Measurements from ENCODE around the gene LY86. TPM values are rescaled to one million over a fixed set of nuclear protein-coding genes. Genes with fewer than 3 reads are reported as not detected.

The LY86 gene
- total RNA-seq, 1 experiment from 2014 or later = not detected

DNA sequence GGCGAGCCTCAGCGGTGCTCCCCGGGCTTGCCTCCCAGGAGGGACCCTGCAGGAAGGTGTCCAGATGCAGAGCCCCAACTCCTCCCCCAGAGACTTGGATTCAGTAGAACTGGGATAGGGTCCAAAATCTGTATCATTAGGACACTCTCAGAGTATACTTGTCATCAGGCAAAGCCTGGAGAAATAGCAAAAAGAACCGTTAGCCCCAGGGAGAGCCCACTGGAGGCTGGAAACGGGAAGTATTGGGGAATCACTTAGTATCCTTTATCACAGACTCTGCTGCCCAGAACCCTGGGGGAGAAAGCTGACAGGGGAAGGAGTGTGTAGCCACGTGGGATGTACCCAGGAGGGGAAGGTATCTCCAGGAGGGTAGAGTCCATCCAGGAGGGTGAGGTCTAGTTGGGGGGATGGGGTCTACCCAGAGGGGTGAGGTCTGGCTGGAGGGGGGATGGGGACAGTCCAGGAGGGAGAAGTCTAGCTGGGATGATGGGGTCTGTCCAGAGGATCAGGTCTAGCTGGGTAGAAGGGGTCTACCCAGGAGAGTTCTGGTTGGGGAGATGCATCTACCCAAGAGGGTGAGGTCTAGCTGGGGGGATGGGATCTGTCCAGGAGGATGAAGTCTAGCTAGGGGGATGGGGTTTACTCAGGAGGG lies 107.2 kb downstream of the LY86 start (continued):
- TF ChIP-seq, protein P1, sequence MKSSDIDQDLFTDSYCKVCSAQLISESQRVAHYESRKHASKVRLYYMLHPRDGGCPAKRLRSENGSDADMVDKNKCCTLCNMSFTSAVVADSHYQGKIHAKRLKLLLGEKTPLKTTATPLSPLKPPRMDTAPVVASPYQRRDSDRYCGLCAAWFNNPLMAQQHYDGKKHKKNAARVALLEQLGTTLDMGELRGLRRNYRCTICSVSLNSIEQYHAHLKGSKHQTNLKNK (CRISPR knock-in tag; IDR thresholded peaks at IDR 0.05) = no peak
- TF ChIP-seq SOX15 (CRISPR knock-in tag; IDR thresholded peaks at IDR 0.05) (no peak), MXD4 (CRISPR knock-in tag; IDR thresholded peaks at IDR 0.05; ENCODE audit: borderline replicate concordance) (no peak), NFATC4 (CRISPR knock-in tag; IDR thresholded peaks at IDR 0.05) (no peak)
- TF ChIP-seq, protein P2, sequence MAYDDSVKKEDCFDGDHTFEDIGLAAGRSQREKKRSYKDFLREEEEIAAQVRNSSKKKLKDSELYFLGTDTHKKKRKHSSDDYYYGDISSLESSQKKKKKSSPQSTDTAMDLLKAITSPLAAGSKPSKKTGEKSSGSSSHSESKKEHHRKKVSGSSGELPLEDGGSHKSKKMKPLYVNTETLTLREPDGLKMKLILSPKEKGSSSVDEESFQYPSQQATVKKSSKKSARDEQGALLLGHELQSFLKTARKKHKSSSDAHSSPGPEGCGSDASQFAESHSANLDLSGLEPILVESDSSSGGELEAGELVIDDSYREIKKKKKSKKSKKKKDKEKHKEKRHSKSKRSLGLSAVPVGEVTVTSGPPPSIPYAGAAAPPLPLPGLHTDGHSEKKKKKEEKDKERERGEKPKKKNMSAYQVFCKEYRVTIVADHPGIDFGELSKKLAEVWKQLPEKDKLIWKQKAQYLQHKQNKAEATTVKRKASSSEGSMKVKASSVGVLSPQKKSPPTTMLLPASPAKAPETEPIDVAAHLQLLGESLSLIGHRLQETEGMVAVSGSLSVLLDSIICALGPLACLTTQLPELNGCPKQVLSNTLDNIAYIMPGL (CRISPR knock-in tag; IDR thresholded peaks at IDR 0.05) = no peak
- TF ChIP-seq, protein P3, sequence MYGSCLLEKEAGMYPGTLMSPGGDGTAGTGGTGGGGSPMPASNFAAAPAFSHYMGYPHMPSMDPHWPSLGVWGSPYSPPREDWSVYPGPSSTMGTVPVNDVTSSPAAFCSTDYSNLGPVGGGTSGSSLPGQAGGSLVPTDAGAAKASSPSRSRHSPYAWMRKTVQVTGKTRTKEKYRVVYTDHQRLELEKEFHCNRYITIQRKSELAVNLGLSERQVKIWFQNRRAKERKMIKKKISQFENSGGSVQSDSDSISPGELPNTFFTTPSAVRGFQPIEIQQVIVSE (CRISPR knock-in tag; IDR thresholded peaks at IDR 0.05; ENCODE audit: borderline replicate concordance) = no peak
- TF ChIP-seq, protein P4, sequence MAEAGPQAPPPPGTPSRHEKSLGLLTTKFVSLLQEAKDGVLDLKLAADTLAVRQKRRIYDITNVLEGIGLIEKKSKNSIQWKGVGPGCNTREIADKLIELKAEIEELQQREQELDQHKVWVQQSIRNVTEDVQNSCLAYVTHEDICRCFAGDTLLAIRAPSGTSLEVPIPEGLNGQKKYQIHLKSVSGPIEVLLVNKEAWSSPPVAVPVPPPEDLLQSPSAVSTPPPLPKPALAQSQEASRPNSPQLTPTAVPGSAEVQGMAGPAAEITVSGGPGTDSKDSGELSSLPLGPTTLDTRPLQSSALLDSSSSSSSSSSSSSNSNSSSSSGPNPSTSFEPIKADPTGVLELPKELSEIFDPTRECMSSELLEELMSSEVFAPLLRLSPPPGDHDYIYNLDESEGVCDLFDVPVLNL (CRISPR knock-in tag; IDR thresholded peaks at IDR 0.05; ENCODE audit: borderline replicate concordance, low read depth) = no peak

DNA sequence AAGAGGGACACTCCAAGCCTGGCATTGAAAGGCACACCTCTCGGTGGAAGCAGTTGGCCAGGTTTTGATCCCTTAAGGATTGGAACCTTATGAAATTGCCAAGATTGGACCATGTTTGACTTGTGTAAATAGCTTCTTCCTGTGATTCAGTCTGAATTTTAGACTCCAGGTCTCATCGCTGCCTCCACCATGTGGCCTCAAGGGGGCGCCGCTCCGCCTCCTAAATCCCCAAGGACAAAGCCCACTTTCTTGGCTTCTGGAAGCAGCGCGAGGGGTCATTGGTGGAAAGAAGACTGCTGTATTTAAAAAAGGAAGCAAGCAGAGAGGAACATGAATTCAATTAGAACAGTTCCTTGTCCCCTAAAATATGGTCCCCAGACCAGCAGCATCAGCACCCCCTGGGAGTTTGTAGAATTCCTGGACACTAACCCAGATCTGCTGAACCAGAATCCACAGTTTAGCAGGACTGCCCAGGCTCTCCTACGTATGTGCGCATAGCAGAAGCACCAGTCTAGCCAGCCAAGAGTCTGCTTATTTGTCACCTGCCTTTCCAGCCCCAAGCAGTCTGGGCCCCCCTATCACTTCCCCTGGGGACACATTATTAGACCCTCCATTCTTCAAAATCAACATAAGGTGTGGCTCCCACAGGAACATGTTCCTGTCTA lies 108.5 kb downstream of the LY86 start:
- peaks cover 17% of the 10 kb centered on the region for H3K27me3 Mint-ChIP-seq (ENCODE audit: low read depth)
- DNase-seq (ENCODE audit: low spot score) = peak; percentile 79
- CTCF ChIA-PET = interaction anchor here (0.6 to 1.6 kb wide), 81 partner anchors 8 to 933 kb away, joined by 3 to 62 read pairs (median 4); partner anchors contain the start of genes CAGE1 and RIOK1
- no peak overlapping the region for H3K4me3 Mint-ChIP-seq
- ATAC-seq = peak; percentile 26
- no peaks in the 10 kb centered on the region for H3K36me3 Mint-ChIP-seq
- no peak for TF ChIP-seq ELF4 (CRISPR knock-in tag; IDR thresholded peaks at IDR 0.05; ENCODE audit: low read depth)
- TF ChIP-seq PRRX2 (CRISPR knock-in tag; IDR thresholded peaks at IDR 0.05) = no peak
- no peak for TF ChIP-seq GRHL2 (CRISPR knock-in tag; IDR thresholded peaks at IDR 0.05; ENCODE audit: insufficient replicate concordance, severe bottlenecking)
- TF ChIP-seq, protein P5, sequence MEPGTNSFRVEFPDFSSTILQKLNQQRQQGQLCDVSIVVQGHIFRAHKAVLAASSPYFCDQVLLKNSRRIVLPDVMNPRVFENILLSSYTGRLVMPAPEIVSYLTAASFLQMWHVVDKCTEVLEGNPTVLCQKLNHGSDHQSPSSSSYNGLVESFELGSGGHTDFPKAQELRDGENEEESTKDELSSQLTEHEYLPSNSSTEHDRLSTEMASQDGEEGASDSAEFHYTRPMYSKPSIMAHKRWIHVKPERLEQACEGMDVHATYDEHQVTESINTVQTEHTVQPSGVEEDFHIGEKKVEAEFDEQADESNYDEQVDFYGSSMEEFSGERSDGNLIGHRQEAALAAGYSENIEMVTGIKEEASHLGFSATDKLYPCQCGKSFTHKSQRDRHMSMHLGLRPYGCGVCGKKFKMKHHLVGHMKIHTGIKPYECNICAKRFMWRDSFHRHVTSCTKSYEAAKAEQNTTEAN (CRISPR knock-in tag; IDR thresholded peaks at IDR 0.05) = no peak
- TF ChIP-seq, protein P6, sequence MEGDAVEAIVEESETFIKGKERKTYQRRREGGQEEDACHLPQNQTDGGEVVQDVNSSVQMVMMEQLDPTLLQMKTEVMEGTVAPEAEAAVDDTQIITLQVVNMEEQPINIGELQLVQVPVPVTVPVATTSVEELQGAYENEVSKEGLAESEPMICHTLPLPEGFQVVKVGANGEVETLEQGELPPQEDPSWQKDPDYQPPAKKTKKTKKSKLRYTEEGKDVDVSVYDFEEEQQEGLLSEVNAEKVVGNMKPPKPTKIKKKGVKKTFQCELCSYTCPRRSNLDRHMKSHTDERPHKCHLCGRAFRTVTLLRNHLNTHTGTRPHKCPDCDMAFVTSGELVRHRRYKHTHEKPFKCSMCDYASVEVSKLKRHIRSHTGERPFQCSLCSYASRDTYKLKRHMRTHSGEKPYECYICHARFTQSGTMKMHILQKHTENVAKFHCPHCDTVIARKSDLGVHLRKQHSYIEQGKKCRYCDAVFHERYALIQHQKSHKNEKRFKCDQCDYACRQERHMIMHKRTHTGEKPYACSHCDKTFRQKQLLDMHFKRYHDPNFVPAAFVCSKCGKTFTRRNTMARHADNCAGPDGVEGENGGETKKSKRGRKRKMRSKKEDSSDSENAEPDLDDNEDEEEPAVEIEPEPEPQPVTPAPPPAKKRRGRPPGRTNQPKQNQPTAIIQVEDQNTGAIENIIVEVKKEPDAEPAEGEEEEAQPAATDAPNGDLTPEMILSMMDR (IDR thresholded peaks at IDR 0.05) = peak; percentile 80
- no peak for TF ChIP-seq FOXK1 (CRISPR knock-in tag; IDR thresholded peaks at IDR 0.05)
- TF ChIP-seq, protein P7, sequence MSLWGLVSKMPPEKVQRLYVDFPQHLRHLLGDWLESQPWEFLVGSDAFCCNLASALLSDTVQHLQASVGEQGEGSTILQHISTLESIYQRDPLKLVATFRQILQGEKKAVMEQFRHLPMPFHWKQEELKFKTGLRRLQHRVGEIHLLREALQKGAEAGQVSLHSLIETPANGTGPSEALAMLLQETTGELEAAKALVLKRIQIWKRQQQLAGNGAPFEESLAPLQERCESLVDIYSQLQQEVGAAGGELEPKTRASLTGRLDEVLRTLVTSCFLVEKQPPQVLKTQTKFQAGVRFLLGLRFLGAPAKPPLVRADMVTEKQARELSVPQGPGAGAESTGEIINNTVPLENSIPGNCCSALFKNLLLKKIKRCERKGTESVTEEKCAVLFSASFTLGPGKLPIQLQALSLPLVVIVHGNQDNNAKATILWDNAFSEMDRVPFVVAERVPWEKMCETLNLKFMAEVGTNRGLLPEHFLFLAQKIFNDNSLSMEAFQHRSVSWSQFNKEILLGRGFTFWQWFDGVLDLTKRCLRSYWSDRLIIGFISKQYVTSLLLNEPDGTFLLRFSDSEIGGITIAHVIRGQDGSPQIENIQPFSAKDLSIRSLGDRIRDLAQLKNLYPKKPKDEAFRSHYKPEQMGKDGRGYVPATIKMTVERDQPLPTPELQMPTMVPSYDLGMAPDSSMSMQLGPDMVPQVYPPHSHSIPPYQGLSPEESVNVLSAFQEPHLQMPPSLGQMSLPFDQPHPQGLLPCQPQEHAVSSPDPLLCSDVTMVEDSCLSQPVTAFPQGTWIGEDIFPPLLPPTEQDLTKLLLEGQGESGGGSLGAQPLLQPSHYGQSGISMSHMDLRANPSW (CRISPR knock-in tag; conservative IDR thresholded peaks at IDR 0.05; ENCODE audit: low read depth) = no peak
- TF ChIP-seq, protein P8, sequence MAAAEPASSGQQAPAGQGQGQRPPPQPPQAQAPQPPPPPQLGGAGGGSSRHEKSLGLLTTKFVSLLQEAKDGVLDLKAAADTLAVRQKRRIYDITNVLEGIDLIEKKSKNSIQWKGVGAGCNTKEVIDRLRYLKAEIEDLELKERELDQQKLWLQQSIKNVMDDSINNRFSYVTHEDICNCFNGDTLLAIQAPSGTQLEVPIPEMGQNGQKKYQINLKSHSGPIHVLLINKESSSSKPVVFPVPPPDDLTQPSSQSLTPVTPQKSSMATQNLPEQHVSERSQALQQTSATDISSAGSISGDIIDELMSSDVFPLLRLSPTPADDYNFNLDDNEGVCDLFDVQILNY (CRISPR knock-in tag; IDR thresholded peaks at IDR 0.05) = no peak
- no peak for TF ChIP-seq FOXJ3 (CRISPR knock-in tag; IDR thresholded peaks at IDR 0.05; ENCODE audit: borderline replicate concordance)
- H3K9me3 Mint-ChIP-seq = no peaks in the 10 kb centered on the region
- H3K27ac Mint-ChIP-seq = no peak overlapping the region
- POLR2A ChIA-PET = interaction anchor here (0.6 to 1.2 kb wide), 3 partner anchors 10 to 27 kb away, joined by 3 to 5 read pairs (median 3); no protein-coding TSS in a partner anchor
- H3K4me1 Mint-ChIP-seq = peaks cover 46% of the 10 kb centered on the region

Measured in WTC11 (cell line).